Inflammatory macrophage (primary cell): ENCODE results near the gene B4GALT3.

Experiments
- DNase-seq, 2 donors: peaks; one replicate each; pipeline ENCODE4 v3.0.0-alpha.2; 2020 to 2022

Gene B4GALT3

GRCh38 chr1:161201836-161202712, 24.8 kb upstream of the B4GALT3 start, which contains the start of gene NDUFS2:
TSS of gene NDUFS2 (plus strand) at chr1:161202367. CDS start at chr1:161202386, 19 bp downstream.
- peak; percentile 98 to 99 for DNase-seq

DNA sequence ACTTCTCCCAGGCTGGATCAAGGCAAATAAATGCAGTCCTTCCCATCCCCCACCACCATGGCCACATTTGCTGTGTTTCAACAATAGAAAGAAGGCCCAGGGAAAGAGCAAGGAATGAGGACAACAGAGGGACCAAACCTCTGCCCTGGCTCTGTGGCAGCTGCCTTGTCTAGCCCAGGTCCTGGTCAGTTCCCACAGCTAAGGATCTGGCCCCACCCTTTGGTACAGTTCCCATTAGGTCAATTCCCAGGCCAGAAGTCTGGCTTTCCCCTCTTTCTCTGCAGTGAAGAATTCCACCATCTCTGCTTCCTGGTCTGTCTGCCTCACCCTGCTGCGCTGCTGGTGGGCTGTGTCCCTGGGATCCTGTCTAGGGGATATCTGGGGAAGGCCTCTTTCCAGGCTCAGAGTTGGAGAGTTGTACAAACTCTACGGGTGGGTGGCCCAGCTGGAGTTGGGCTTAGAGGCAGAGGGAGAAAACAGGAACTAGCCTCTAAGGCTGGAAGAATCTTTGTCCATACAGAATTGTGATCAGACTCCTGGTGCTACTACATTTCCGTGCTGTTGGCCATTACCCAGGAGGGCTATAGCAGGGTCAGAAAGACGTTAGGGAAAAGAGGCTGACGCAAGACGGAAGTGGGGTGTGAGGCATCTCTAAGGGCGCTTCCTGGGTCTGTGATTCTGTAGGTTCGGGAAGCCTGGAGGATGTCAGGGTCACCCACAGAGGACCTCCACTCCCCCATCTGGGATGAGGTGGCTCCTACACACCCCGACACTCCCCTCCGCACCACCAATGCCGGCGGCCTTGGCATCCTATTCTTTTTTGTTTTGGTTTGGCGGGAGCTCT, 23.9 kb upstream of the B4GALT3 start:
- DNase-seq, result peak; percentile 58 to 68

DNA sequence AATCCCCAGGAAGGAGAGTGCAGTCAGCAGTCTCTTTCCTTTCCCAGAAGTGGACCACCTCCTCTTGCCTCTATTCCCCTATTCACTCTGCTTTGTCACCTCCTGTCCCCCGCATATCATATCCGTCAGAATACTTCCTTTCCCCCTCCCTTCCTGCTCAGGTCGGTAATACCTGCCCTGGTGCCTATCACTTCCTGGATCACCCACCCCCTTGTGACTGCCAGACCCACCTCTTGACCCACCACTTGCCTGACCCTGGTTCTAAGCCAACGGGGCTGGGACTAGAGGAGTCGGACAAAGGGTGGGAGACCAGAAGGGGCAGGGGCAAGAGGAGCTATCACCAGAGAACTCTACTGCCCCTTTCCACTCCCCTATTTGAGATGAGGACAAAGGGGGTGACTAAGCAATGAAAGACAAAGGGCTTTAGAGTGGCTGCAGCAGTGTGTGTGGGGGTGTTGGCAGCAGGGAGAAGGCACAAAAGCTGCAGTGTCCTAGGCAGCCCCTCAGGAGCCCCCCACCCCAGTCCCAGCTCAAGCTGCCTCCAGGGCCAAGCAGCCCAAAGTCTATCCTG, 23.2 kb upstream of the B4GALT3 start:
- no peak for DNase-seq

DNA sequence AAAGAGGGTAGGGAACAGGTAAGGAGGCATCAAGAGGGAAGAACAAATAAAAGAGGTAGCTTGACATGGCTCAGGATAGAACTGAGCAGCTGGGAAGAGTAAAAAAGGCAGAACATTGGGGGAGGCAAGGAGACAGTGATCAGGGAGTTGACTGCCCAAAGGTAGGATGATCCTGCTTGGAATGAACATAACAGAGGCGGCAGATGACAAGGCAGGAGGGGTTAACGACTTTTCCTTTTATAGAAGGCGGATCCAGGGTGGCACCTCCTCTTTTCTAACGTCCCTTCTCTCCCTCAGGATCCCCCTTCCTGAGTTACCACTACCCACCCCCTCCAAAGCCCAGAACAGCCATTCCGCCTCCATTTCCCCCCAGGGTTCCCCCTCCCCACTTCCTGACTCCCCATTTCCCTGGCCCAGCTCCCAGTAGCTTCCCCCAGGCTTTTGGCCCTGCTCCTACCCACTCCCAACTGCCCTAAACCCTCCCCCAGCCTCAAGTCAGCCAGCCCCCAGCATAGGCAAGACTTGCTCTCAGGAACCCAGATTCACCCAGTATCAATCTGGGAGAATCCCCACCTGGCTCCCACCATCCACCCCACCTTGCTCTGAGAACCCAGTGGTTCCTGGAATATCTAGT, 22.3 kb upstream of the B4GALT3 start:
- no peak for DNase-seq

GRCh38 chr1:161198897-161199431, 21.7 kb upstream of the B4GALT3 start, which contains the start of gene ADAMTS4:
TSS of gene ADAMTS4 (minus strand) at chr1:161199054. CDS start at chr1:161198627, 427 bp downstream.
- no peak for DNase-seq

- DNase-seq, result no peak
These were observed 21.0 kb upstream of the B4GALT3 start for GRCh38 chr1:161198194-161198896.

DNA sequence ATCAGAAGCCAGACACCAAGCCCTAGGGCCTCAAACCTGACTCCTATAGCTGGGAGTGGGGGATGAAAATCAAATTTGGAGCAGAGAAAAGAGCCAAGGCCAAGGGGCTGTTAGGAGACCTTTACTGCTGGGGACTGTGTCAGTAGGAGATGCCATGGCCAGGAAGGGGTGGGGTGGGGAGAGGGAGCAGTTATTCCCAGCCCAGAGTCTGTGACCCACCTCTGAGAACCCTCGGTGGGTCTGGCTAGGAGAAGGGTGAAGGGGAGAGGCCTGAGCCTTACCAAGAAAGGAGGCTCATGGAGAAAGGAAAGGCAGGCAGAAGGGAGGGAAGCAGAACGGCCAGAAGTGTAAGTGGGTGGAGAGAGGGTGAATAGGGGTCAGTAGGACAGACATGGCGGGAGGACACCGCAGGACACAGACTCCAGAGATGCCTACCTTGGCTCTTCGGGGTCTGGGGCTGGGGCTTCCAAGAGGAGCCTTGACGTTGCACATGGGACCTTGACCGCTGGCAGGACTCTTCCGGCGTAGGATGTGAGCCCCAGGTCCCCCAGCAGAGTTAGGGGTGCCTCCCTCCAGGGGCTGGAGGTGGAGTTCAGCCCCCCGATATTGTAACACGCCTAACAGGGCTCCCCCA, 20.4 kb upstream of the B4GALT3 start:
- DNase-seq, result no peak

GRCh38 chr1:161196521-161197451, 19.5 kb upstream of the B4GALT3 start:
- DNase-seq, result no peak

GRCh38 chr1:161196111-161196510, 18.8 kb upstream of the B4GALT3 start:
- no peak for DNase-seq

DNA sequence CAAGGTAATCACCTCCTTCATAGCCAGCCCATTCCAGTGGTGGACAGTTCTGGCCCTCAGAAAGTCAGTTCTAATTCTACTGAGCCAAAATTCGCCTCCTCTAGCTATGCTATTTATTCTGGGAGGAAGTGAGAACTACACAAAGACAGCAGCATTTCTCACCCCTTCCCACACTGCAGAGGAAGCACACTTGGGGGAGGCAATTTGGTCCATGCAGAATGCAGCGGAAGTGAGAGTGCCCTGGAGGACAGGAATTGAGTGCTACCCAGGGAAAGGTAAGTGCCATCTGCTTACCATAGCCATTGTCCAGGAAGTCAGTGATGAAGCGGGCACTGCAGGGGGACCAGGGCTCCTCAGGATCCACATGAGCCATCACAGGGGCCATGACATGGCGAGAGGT, 17.9 kb upstream of the B4GALT3 start:
- peak; percentile 66 to 84 for DNase-seq

GRCh38 chr1:161193561-161194235, 16.4 kb upstream of the B4GALT3 start:
- no peak for DNase-seq

GRCh38 chr1:161192476-161193465, 15.5 kb upstream of the B4GALT3 start:
- DNase-seq, result peak; percentile 81 to 85

GRCh38 chr1:161191971-161192370, 14.7 kb upstream of the B4GALT3 start:
- DNase-seq, result no peak

- DNase-seq, result no peak
These were observed 13.7 kb upstream of the B4GALT3 start for GRCh38 chr1:161190962-161191521.

- no peak for DNase-seq
These were observed 11.7 kb upstream of the B4GALT3 start for GRCh38 chr1:161189036-161189435.

DNA sequence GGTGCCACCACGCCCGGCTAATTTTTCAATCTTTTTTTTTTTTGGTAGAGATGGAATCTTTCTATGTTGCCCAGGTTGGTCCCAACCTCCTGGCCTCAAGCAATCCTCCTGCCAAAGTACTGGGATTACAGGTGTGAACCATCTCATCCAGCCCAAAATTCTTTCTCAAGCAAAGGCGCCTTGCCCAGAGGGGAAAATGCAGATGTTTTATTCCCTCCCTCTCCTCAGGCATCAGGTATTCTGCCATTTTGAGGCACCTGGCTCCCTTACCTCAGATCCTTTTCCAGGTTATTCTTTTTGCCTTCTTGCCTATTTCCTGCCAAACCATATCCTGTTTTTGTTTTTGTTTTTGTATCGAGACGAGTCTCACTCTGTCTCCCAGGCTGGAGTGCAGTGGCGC, 11.1 kb upstream of the B4GALT3 start:
- DNase-seq, result no peak

DNA sequence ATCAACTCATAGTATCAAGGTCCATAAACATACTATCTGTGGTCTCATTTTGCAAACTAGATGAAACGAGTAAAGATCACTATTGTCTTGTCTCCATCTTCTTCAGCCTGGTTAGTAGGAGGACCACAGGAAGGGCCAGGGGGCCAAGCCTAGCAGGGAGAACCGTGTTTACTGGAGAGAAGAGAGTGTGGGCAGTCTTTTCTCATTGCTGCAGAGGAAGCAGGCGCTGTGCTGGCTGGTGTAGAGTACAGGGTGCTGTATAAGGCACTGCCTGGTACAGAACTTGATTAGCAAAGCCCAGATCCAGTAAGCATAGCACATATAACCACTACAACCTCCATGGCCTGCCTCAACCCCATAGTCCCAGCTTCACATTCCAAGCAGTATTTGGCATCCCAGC, 10.0 kb upstream of the B4GALT3 start:
- DNase-seq, result peak; percentile 26 to 54
